Activated CD8-positive, alpha-beta memory T cell treated with anti-CD3 and anti-CD28 coated beads for 48 hours (primary cell): ENCODE measurements around the gene TP53I13.

Source experiments
- DNase-seq, 3 experiments: peaks; one replicate each; pipeline ENCODE4 v3.0.0-alpha.2; 2020; ENCODE audit warnings: low read depth in 2 of 3, low spot score in 2 of 3

TP53I13 gene

GRCh38 chr17:29592850-29593551 is 24.5 kb downstream of the TP53I13 start, which contains the start of gene ANKRD13B:
TSS of gene ANKRD13B (plus strand) at chr17:29593132. CDS start at chr17:29593622, 490 bp downstream.
- DNase-seq: no peak

- DNase-seq: no peak
Measured at GRCh38 chr17:29593591-29594518, 25.4 kb downstream of the TP53I13 start.

GRCh38 chr17:29594519-29595090 is 26.1 kb downstream of the TP53I13 start:
- no peak for DNase-seq

- no peak for DNase-seq
Measured at GRCh38 chr17:29595107-29595942, 26.8 kb downstream of the TP53I13 start.

GRCh38 chr17:29595943-29596774 is 27.7 kb downstream of the TP53I13 start:
- no peak for DNase-seq

- DNase-seq: no peak
Measured at GRCh38 chr17:29596811-29597210, 28.3 kb downstream of the TP53I13 start.

- DNase-seq: no peak
Measured at GRCh38 chr17:29597361-29598172, 29.1 kb downstream of the TP53I13 start.

GRCh38 chr17:29603109-29603674 is 34.7 kb downstream of the TP53I13 start:
- no peak for DNase-seq

GRCh38 chr17:29607557-29608195 is 39.2 kb downstream of the TP53I13 start:
- no peak for DNase-seq

- no peak for DNase-seq
Measured at GRCh38 chr17:29608986-29609385, 40.5 kb downstream of the TP53I13 start.

- DNase-seq: no peak
Measured at GRCh38 chr17:29610395-29610794, 41.9 kb downstream of the TP53I13 start.

GRCh38 chr17:29611351-29612093 is 43.0 kb downstream of the TP53I13 start:
- DNase-seq: no peak

GRCh38 chr17:29612094-29612403 is 43.5 kb downstream of the TP53I13 start:
- no peak for DNase-seq

- no peak for DNase-seq
Measured at GRCh38 chr17:29612404-29613280, 44.1 kb downstream of the TP53I13 start.

- peak; percentile 86 to 97 (median 97) for DNase-seq
Measured at GRCh38 chr17:29613352-29613837, 44.9 kb downstream of the TP53I13 start.

GRCh38 chr17:29613856-29614255 is 45.4 kb downstream of the TP53I13 start:
- no peak for DNase-seq
